D341Med (cell line): ENCODE measurements around the gene BOD1L1.

Source experiments
- DNase-seq: peaks from one replicate; pipeline ENCODE4 v3.0.0; 2012; ENCODE audit warnings: low spot score

The BOD1L1 gene

DNA sequence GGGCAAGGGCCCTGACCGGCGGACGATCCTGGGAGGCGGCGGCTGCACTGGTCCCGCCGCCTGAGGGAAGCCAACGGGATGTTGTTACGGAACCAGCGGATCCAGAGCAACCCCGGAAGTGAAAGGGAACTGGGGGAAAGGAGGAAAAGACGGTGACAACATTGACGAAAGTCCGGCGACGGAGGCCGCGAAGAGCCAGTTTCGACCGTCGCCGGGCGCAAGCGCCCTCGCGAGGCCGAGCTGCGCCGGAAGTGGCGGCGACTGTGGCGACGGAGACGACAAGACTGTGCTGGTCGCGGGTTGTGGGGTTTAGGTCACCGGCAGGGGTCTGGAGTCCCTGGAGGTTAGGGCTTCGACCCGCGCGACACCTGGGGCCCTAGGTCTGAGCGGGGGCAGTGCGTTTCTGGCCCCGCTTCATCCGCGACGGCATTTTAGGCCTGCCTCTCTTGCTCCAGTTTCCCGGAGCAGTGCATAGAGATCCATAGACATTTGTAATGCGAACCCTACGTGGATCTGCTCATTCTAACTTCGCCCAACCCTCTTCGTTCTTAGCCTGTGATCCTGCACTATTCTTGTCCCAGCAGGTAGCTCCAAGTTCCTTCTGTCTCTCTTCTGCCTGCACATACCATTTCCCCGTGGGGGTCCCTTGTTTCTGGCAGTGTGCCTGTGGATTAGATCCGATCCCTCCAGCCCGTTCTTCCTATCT lies at the start of gene BOD1L1:
BOD1L1 (minus strand) TSS at position 120 of the 706 bp plus-strand sequence. CDS start 138 bp downstream, outside the sequence.
- DNase-seq = peak; percentile 92

DNA sequence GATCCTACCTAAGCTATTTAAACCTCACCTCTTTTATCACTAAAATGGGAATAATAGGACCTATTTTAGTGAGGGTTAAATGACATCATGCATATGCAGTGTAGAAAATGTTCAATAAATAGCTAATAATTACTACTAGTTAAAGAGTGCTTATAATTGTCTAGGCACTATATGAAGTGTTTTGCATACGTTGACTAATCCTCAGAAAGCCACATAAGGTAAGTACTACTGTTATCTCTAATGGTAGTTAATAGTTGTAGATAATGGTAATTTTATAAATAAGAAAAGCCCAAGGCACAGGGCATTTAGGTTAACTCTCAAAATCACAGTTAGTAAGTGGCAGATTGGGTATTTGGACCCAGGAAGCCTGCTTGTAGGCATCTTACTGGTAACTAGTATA lies 47.4 kb upstream of the BOD1L1 start:
- DNase-seq = no peak

DNA sequence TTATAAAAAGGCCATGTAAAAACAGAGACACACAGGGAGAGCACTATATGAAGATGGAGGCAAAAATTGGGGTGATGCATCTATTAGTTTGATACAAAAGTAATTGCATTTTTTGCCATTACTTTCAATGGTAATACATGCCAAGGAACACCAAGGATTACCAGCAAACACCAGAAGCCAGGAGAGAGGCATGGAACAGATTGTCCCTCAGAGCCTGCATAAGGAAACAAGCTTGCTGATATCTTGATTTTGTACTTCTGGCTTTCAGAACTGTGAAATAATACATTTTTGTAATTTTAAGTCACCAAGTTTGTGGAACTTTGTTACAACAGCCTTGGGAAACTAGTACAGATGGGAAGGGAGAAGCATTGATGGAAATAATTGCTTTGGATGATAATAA lies 45.6 kb upstream of the BOD1L1 start:
- DNase-seq = no peak

DNA sequence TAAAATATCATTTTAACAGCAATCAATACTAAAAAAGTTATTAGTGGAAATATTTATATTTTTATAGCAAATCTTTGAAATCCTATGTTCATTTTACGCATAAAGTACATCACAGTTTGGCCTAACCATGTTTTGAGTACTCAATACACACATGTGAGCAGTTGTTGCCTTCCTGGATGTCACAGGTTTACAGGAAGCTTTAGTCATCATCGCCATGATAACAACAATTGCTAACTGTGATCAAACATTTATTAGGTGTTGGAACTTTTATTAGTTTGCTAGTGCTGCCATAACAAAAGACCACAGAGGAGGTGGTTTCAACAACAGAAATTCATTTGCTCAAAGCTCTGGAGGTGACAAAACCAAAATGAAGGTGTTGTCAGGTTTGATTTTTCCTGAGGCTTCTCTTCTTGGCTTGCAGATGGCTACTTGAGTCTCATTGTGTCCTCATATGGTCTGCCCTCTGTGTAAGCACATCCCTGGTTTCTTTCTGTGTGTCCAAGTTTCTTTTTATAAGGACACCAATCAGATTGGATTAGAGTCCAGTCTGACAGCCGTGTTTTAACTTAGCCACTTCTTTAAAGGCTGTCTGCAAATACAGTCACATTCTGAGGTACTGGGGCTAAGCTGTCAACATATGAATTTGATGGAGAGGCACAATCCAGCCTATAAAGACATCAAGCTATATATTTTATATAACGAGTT lies 43.1 kb upstream of the BOD1L1 start:
- no peak for DNase-seq

DNA sequence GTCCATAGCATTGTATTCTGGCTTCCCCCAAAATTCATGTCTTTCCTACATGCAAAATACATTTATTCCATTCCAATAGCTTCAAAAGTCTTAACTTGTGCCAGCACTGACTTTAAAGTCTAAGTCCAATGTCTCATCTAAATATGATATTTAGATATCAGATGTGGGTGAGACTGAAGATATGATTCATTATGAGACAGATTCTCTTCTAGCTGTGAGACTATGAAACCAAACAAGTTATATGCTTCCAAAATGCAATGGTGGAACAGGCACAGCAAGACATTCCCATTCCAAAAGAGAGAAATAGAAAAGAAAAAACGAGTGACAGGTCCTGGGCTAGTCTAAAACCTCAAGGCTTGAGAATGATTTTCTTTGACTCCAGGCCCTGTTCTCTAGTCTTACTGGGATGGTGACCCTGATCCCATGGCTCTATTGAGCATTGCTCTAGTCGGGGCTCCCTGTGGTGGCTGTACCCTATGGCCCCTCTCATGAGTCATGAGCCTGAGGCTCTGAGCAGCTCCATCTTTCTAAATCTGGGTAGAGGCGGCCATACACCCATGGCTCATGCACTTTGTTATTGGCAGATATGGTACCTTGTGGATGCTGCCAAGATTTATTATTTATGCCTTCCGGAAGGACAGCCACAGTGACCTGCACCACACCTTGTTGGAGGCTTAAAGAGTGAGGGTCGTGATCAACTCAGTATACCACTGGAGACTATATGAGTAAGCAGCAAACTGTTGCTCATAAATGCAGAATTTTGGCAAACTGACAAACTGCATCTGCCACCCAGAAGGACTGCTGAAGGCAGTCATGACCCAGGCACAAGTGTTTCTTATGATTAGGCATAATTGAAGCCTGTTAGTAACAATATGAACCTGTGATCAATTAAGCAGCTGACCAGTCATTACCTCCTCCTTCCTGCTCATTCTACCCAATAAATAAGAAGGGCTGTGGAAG lies 38.5 kb upstream of the BOD1L1 start:
- DNase-seq = no peak

DNA sequence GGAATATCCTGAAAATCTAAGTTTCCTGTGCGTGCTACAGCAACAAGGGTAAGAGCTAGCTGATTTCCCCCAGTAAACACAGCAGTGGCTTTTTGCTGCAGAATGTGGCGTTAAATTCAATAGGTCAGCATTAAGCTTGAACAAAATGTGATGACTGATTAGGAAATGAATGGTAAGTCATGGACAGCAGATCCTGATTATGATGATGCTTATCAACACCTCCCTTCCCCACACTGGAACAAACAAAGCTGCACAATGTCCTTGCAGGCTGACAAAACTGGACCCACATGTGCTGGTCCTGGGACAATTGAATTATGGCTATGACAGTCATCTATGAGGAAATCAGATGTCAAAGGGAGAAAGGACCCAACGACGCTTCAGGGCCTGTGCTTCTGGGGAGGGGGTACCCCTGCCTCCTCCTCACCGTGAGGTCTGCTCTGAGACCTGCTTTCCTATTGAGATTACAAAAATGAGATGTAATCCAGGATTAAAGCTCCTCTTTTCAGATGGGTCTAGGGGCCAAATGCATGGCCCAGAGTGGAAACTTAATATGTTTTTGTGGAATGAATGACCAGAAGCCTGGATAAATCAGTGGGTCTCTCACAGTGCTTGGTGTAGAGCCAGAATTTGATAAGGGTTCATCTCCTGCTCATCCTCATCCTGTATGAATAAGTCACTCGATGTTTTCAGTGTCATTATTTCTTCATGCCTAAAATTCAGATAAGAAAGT lies 32.0 kb upstream of the BOD1L1 start:
- DNase-seq = no peak

DNA sequence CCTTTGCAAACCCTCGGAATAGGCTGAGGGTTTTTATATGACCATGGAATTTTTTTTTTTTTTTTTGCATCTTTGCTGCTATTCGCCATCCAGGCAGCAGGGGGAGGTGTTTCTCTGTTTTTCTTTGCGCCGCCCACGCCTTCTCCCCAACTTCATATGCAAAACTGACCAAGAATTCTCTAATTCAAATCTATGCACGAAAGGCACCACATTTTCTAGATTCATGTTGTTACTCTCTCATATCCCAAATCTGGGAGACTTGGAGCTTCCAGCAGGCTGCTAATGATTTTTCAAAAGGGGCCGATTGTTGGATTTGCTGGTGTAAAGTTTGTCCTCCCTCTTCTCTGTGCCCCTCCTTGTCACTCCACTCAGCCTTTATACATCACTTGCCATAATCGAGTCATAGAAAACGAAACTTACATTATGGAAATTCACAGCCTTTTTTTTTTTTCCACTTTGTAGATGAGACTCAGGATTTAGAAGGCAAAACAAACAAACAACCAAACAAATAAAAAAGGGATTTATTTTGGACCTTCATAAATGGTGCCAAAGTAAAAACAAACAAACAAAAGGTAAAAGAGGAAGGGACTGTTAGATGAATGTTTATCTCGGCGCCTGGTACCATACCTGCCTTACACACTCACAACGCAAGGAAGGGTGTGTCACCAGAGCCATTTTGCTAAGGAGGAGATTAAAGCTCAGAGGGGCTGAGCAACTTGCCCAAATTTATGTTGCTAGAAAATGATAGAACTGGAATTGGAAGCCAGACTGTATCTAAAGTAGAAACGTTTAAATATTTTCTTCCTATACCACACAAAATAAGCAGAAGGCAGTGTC lies 29.3 kb upstream of the BOD1L1 start:
- DNase-seq = peak; percentile 68

DNA sequence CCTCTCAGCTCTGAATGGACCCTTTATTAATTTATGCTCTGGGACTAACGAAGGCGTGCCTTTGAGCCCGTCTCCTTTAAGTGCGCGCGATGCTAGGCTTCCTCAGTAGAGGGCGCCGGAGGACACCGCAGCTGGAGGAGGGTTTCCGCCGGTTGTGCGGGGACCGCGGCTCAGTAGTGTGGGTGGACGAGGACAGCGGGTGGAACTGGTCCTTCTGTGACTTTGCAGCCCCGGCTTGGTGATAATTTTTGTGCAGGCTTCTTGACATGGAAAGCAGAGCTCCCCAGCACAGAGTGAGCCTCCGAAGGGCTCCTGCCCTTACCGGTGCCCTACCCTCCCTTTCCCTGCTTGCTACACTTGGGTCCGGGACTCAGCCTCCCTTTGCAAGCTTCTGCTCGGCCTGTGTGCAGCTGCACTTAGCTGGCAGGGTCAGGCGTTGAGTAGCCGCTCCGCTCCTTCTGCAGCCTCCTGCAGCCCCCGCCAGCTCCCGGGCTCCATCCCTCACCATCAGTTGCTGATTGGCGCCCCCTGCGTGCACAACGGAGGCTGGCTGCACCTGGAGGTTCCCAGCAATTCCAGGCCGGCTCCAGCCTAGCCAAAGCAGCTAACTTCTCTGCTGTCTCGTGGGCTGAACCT lies 26.8 kb upstream of the BOD1L1 start:
- DNase-seq = peak; percentile 89

DNA sequence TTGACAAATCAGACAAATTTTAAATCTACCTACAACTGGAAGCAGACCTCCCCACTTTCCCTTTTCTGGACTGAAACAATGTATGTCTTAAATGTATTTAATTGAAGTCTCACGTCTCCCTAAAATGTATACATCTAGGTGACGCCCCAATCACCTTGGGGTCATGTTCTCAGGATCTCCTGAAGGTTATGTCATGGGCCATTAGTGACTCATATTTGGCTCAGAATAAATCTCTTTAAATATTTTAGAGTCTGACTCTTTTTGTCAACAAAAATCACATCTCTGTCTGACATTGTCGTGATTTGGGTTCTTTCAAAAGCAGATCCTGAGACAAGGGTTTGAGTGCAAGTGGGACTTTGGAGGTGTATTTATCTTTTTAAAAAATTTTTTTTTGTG lies 26.2 kb upstream of the BOD1L1 start:
- DNase-seq = no peak

DNA sequence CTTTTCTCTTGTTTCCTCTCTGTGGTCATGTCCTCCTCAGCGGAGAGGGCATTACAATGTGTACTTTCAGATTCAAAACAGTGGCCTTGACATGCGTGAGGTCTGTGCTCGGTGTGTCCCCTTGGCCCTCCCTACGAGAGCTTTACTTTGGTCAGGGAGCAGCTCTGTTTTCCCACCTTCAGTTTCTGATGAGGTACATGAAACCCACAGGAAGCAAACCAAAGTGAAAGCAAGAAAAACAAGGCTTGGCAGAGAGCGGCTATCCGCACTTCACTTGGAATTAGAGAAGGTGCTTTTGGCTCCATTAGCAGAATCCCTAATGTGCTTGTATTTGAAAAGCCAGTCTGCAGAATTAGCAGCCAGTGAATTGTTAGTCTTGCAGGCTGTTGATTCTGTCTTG lies 19.5 kb upstream of the BOD1L1 start:
- no peak for DNase-seq

DNA sequence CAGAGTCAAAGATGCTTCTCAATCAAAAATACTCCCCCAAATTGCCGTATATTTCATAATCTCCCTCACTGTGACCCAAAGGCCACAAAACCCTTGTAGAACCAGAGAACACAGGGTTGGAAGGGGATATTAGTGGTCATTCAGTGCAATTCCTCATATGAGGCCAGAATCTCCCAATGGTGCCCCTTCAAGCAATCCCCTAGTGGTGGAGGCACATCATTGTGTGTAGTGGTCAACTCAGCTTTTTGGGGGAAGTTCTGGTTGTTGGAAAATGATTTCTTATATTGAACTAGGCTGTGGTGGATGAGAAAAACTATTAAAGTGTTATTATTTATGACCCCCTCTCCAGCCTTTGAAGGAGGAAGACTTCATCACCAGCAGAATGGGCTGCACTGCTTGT lies 17.6 kb upstream of the BOD1L1 start:
- DNase-seq = no peak

DNA sequence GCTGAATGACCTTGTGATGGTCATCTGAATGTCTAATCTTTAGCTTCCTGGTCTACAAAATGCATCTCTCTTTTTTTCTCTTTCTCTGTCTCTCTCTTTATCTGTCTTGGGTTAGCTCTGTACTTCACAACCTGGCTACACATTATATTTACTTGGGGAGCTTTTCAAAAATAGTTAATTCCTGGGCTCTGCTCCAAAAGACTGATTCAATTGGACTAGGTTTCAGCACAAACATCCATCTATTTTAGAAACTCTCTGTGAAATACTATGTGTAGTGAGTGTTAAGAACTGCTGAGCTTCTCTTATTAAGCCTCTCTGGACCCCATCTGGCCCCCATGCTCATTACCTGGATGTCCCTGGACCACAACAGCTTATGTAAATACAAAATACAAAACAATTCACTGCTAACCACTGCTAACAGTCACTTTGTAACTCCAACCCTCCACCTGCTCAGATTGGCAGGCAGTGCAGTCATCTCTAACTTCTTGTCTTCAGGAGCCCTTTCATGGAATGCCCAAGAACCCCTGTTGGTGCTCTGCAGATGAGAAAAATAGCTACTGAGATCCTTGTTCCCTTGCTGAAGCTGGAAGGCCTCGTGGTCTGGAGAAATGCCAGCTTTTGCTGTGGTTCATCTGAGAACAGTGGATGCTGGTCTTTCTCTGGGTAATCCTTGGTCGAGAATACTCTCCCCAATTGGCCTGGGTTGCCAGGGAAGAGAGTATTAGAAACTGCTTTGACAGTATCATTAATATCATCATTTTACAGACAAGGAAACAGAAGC lies 14.8 kb upstream of the BOD1L1 start:
- no peak for DNase-seq

DNA sequence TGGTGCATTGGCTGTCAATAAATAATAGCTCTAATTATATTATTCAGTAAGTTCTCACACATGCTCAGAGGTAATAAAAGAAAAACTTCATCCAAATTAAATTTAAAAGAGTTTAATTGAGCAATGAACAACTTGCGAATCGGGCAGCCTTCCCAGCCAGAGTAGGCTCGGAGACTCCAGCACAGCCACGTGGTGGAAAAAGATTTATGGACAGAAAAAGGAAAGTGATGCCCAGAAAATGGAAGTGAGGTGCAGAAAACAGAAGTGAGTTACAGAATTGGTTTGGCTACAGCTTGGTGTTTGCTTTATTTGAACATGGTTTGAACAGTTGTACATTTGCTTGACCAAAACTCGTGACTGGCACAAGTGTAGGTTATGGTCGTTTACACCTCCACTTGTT lies 13.6 kb upstream of the BOD1L1 start:
- DNase-seq = no peak

DNA sequence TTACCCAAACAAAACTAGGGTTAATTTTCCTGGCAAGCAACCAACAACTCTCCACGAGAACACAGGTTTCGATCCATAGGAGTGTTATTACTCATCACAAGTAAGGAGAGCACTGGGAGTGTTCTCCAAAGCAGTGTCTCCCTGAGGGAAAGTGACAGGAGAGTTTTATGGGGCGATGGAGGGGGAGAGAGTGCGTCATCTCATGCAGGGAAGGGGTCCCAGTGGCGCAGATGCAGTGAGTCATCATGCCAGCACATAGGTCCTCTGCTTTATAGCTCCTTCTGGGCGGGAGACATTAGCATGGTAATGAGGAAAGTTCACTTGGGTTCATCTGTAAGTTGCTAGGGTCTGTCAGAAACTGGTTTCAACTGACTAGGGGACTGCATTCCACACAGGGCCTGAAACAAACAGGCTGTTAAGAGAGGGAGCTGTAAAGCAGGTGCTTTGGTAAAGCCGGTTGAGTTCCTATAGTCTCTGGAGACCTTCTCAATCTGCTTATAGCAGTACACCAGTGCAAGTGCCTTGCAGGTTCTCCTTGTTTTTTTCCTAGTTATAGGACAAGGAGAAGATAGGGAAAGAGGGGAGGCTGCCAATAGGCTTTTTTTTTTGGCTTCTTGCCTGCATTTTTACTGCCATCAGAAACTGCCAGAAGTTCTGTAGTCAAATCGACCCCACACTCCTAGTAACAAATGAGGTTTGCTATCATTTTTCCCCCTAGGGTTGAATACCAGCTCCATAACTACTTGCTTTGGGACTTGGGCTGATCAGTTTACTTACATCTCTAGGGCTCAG lies 12.8 kb upstream of the BOD1L1 start:
- peak; percentile 55 for DNase-seq

DNA sequence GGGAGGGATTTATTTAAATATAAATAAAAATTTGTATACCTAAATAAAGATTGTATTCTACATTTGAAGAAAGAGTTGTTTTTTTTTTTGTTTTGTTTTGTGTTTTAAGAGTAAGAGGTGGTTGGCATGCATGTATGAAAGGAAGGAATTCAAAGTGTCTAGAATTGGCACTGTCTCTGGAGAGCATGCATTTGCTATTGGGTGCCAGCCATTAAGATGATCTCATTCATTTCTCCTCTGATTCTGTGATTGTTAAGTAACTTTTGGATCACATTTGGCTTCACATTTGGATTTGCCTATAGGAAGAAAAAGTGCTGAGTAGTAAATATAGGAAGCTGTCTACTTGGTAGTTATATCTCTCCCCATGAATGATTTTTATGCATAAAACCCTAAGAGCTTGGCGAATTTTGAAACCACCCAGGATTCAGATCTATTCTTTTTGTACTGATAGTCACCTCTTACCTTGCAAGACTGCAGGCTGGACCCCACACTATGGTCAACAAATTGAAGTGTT lies 7.8 kb upstream of the BOD1L1 start:
- no peak for DNase-seq

DNA sequence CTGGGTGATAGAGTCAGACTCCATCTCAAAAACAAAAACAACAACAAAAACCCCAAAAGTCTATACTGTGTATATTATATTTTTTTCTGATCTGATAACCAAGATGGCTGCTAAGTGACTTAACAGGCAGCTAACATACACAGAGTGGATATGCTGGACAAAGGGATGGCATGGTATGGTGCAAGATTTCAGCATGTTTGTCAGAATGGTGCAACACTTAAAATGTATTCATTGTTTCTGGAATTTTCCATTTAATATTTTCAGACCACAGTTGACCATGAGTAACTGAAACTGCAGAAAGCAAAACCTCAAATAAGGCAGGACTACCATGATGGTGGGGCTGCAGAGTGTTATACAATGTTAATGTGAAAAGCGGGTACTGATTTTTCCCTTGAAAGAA lies 6.1 kb upstream of the BOD1L1 start:
- DNase-seq = no peak

DNA sequence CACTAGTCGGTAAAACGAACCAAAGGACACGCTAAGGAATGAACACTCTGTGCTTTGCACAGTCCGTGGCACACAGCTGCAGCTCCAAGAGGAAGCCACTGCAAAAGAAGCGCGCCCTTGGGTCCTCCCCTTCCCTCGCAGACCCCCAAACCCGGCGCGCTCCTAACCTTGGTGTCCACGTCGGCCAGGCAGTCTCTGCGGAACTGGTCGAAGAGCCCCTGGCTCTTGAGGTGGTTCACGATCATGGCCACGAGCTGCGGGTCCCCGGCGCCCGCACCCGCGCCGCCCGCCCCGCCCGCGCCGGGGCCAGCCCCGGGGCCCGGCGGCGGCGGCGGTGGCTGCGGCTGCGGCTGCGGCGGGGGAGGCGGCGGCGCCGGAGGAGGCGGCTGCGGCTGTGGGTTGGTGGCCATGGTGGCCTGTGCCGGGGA lies 333 bp downstream of the BOD1L1 start:
- DNase-seq = no peak

DNA sequence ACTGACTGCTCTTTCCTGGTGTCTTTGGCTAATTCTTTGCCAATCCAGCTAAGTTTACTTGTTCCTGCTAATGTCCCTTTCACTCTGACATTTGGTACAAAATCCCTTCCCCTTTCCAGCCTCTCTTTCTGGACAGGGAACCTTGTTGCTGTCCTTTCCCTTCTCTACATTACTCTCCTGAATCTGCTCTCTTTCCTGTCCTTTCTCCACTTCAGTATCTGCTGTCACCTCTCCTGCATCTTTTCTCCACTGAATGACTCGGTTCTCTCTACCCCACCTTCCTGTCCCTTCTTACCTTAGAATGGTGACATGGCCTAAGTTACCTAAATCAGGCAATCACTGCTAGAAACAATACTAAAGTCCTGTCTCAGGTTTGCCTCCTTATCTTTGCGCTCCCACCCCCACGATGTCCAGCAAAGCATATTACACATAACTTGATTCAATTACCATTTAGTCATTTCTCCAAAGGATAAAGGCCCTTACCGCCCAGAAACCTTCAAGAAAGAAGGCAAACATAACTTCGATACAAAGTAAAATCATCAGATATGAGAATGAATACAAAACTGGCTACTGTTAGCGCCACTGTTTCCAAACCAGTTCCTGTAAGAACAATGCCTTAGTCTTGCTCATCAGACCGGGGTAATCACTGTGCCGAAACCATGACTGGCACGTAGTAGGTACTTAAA lies 890 bp downstream of the BOD1L1 start:
- DNase-seq = no peak
